Measurements from ENCODE around the gene SLC14A1.

SLC14A1 gene

GRCh38 chr18:45733535-45733934 lies 9.6 kb downstream of the SLC14A1 start:
- no peak for TF ChIP-seq CTCF (conservative IDR thresholded peaks at IDR 0.05)

GRCh38 chr18:45734505-45734904 lies 10.5 kb downstream of the SLC14A1 start:
- H3K27ac ChIP-seq = no peak overlapping the region
- no peak for TF ChIP-seq CTCF (conservative IDR thresholded peaks at IDR 0.05)

More at GRCh38 chr18:45733535-45733934, 9.6 kb downstream of the SLC14A1 start:
- no peak overlapping the region for H3K27ac ChIP-seq

GRCh38 chr18:45734944-45735343 lies 11.0 kb downstream of the SLC14A1 start:
- H3K27ac ChIP-seq = no peak overlapping the region
- TF ChIP-seq CTCF (conservative IDR thresholded peaks at IDR 0.05) = no peak

GRCh38 chr18:45738660-45739059 lies 14.7 kb downstream of the SLC14A1 start:
- TF ChIP-seq CTCF (conservative IDR thresholded peaks at IDR 0.05) = 0 out of 2 replicates have a peak, but pooled peaks have one; percentile 6
- H3K27ac ChIP-seq = no peak overlapping the region

- no peak for TF ChIP-seq CTCF (conservative IDR thresholded peaks at IDR 0.05)
- H3K27ac ChIP-seq = no peak overlapping the region
Observed at GRCh38 chr18:45739268-45739667, 15.3 kb downstream of the SLC14A1 start.

- no peak for TF ChIP-seq CTCF (conservative IDR thresholded peaks at IDR 0.05)
- no peak overlapping the region for H3K27ac ChIP-seq
Observed at GRCh38 chr18:45739848-45740247, 15.9 kb downstream of the SLC14A1 start.

GRCh38 chr18:45741056-45741455 lies 17.1 kb downstream of the SLC14A1 start:
- no peak for TF ChIP-seq CTCF (conservative IDR thresholded peaks at IDR 0.05)
- no peak overlapping the region for H3K27ac ChIP-seq
